D721Med (cell line): ENCODE measurements around the gene TMEM238.

Experiments
- DNase-seq: peaks from one replicate; pipeline ENCODE4 v3.0.0; 2011; ENCODE audit warnings: low spot score; ENCODE audit not compliant: insufficient read length
- FAIRE-seq: peaks from 2 replicates; lab custom pipeline; 2011; peaks lifted over from hg19 to GRCh38; lab: Jason Lieb, UNC
- TF ChIP-seq, protein P1 (sequence below): IDR thresholded peaks from 2 replicates; pipeline ENCODE4 v1.5.1; 2012; ENCODE audit warnings: mild to moderate bottlenecking, control low read depth; ENCODE audit not compliant: insufficient read depth; ENCODE audit errors: missing control alignments

TMEM238 gene, protein sequence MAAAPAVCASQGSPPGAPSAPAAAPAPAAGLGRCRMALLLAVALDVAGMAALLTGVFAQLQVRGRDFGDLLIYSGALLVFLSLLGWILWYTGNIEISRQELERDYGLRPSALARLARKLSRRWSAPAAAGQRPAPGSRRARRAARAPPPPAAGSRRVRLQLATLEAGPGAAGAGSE

GRCh38 chr19:55384131-55384919 lies at the start of gene TMEM238:
TMEM238 (minus strand) TSS chr19:55384292; CDS start chr19:55384259, 33 bp downstream.
- TF ChIP-seq, protein P1, sequence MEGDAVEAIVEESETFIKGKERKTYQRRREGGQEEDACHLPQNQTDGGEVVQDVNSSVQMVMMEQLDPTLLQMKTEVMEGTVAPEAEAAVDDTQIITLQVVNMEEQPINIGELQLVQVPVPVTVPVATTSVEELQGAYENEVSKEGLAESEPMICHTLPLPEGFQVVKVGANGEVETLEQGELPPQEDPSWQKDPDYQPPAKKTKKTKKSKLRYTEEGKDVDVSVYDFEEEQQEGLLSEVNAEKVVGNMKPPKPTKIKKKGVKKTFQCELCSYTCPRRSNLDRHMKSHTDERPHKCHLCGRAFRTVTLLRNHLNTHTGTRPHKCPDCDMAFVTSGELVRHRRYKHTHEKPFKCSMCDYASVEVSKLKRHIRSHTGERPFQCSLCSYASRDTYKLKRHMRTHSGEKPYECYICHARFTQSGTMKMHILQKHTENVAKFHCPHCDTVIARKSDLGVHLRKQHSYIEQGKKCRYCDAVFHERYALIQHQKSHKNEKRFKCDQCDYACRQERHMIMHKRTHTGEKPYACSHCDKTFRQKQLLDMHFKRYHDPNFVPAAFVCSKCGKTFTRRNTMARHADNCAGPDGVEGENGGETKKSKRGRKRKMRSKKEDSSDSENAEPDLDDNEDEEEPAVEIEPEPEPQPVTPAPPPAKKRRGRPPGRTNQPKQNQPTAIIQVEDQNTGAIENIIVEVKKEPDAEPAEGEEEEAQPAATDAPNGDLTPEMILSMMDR: no peak
- FAIRE-seq: no peak
- DNase-seq: no peak

DNA sequence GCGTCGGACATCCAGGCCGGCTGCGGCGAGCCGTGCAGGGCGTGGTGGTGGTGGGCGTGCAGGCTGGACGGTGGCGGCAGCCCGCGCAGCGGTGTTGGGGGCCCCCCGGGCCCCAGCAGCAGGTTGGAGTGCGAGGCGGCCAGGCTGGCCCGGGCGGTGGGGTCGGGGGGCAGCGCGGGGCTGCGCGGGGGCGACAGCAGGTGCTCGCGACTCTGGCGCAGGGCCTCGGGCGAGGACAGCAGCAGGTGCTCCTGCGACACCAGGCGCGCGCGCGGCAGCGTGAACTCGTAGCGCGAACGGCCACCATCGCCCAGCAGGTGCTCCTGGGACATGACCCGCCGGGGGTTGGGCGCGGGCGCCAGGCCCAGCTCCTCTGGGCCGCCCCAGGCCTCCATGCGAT lies 49.2 kb upstream of the TMEM238 start:
- FAIRE-seq (no peak), DNase-seq (no peak)

GRCh38 chr19:55432241-55432959 lies 48.3 kb upstream of the TMEM238 start:
- TF ChIP-seq, protein P1: no peak
- DNase-seq (no peak), FAIRE-seq (no peak)

More for the DNA sequence above, 49.2 kb upstream of the TMEM238 start:
- TF ChIP-seq, protein P1: no peak

- no peak for FAIRE-seq
- DNase-seq: no peak
- TF ChIP-seq, protein P1: no peak
Observed at GRCh38 chr19:55431183-55431582, 47.1 kb upstream of the TMEM238 start.

GRCh38 chr19:55426042-55426441 lies 42.0 kb upstream of the TMEM238 start:
- TF ChIP-seq, protein P1: no peak
- DNase-seq (no peak), FAIRE-seq (no peak)

DNA sequence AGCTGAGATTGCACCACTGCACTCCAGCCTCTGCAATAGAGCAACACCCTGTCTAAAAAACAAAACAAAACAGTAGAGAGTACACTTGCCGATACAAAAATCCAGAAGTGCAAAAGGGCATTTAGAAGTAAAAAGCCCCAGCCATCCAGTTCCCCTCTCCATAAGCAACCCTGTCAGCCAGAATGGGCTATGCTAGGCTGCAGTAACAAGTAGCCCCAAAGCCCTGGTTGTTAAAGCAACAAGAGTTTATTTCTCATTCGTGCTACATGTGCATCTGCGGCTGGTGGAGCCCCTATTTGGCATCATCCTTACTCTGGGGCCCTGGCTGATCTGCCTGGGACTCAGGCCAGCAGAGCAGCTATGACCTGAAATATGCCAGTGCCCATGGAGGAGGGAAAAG lies 40.4 kb upstream of the TMEM238 start:
- no peak for DNase-seq
- TF ChIP-seq, protein P1: no peak
- FAIRE-seq: no peak
